Ramos (cell line): ENCODE results near the gene ACTA2.

Source experiments
- in situ Hi-C: fragments of 300-500 bp; cut with MboI; formaldehyde crosslinking; loops from one replicate; pipeline ENCODE4 v1.14.3; 2022; ENCODE audit warnings: low sequenced_read_pairs; ENCODE audit not compliant: unreplicated experiment

ACTA2 gene

DNA sequence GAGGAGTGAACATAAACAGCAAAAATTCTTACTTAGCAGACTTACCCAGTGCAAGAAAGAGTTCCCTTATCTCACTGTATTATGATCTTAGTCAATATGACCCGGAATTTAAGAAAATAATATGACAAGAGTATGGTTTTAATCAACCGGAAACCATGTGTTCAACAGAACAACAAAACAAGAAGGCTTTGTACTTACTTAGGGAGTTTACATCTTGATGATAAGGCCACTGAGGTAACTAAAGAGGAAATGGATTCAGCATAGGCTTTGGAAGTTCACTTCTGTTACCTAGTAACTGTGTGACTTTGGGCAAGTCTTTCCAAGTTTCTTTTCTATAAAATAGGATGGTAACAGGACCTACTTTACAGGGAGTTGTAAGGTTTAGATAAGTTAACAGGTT is 30.6 kb upstream of the ACTA2 start:
- in situ Hi-C loops = loop anchor here (25.0 kb wide), 1 partner anchor 1146 kb away; no protein-coding TSS in a partner anchor

DNA sequence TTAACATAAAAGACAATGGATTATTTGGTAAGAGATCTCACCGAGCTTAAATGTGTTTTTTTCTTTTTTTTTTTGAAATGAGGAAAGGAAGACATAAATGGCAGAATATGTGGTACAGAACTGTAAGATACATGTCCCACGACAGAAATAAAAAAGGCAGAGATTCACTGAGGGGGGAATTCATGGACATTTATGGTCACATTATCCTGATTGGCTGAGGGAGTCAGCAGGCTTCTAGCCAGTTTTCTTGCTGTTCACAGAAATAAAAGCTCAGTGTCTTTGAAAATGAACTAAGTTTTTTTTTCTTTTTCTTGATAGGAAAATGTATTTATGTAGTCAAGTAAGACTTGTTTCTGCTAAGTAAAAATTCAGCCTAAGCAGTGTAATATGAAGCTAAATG is 29.8 kb upstream of the ACTA2 start:
- in situ Hi-C loops = loop anchor here (25.0 kb wide), 1 partner anchor 1145 kb away; no protein-coding TSS in a partner anchor

DNA sequence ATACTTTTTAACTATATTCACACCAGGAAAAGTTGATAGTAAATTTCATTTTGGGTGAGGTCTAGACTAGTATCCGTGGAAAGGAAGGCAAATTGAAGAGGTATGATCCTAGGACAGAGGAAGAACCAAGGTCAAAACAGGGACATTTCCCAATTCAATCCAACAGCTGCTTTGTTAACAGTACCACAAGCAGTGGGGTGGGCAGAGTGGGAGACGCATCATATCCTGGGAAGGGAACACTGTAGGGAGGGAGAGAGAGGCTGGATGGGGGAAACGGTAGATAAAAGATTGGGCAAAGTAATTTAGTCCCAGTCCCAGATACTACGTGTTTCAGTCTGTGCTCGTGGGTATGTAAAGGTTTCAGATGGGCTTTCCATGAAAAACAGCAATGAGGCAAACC is 28.9 kb upstream of the ACTA2 start:
- in situ Hi-C loops = loop anchor here (25.0 kb wide), 1 partner anchor 1144 kb away; no protein-coding TSS in a partner anchor

DNA sequence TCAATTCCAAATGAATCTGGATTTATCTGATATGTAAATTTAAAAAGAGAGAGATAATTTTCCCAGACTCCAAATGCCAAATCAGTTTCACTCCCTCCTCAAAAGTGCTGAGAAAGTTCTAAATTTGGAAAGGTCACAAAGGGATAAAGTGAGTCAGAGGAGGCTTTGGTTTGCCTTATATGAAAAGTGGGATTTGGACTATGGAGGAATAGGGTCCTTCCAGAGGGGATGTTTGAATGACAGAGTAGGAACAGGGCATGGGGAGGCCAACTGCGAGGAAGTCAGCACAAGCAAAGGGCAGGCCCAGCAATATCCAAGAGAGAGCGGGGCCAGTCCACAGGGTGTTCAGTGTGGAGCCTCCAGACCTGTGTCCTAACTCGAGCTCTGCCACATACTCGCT is 28.2 kb upstream of the ACTA2 start:
- in situ Hi-C loops = loop anchor here (25.0 kb wide), 1 partner anchor 1143 kb away; no protein-coding TSS in a partner anchor

DNA sequence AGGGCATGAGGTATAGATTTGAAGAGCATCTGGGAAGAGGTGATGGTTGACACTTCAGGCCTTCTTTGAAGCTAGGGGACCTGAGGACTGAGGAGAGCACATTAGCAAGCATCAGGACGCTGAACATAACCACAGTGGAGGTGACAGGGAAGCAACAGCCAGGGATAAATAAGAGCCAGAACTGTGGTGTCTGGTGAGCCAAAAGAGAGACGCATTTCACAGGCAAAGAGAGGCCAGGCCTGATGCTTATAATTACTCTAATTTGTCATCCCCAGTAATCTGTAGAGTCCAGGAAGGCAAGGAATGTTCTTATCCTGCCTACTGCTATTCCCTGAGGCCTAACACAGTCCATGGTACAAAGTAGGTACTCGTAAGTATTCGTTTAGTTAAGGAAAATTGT is 27.7 kb upstream of the ACTA2 start:
- in situ Hi-C loops = loop anchor here (25.0 kb wide), 1 partner anchor 1143 kb away; no protein-coding TSS in a partner anchor

DNA sequence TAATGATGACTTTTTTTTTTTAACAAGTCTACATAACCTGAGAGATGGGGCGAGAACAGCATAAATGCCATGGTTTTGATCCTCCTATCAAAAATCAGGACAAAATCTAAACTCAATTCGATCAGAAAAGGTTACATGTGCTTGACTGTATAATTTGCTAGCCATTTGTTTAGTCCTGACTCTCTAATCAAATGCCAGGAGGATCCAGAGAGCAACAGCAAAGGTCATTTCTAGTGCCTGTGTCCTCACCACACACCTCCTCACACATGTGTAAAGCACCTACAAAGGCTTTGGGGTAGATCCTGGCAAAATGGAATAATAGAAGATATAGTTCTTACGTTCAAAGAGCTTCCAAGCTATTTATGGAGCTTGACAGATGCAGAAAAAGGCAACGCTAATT is 27.0 kb upstream of the ACTA2 start:
- in situ Hi-C loops = loop anchor here (25.0 kb wide), 1 partner anchor 1142 kb away; no protein-coding TSS in a partner anchor

DNA sequence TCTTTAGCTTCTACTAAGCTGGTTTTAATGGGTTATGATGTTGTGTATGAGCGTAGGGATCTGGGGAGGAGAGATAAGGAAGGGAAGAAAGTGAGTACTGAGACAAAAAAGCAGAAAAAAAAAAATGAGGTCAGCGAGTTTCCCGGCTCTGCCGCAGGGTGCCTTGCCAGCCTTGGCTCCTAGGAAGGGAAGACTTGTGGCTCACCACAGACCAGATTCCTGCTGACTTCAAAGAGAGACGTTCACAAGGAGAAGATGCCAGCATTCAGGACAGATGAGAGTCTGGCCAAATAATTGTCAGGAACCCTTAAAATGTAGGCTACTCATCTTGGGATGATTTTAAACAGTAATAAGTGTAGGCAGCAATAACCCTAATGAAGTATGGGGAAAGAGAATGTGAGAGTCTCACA is 26.6 kb upstream of the ACTA2 start:
- in situ Hi-C loops = loop anchor here (25.0 kb wide), 1 partner anchor 1142 kb away; no protein-coding TSS in a partner anchor

DNA sequence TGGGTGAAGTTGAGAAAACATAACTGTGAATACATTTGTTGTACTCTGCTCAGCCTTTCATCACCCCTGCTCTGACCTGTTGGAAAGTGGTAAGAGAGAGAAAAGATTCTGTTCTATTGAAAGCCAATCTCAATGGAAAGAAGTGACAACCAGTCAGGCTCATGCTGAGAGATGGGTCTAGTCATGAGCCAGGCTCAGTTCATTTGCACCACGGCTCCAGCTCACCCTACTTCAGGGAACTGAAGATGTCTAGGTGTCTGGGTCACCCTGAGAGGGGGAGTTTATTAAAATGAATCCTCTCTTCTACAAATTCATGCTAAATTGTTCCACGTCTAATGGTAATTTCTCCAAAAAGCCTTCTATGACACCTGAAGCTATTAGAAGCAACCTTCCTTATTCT is 25.9 kb upstream of the ACTA2 start:
- in situ Hi-C loops = loop anchor here (25.0 kb wide), 1 partner anchor 1141 kb away; no protein-coding TSS in a partner anchor

DNA sequence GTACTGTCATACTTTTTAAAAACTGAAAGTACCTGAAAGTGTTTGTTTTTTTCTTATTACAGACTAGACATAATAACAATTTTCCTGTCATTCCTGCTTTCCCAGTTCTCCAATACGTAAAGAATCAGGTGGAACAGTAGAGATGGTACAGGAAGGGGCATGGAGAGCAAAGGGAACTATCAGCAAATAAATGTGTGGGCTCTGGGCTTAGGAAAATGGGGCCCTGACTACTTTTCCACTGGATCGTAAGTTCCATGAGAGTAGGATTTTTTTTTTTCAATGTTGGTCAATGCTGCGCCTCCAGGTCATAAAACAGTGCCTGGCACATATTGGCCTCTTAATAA is 22.8 kb upstream of the ACTA2 start:
- in situ Hi-C loops = loop anchor here (25.0 kb wide), 1 partner anchor 1138 kb away; no protein-coding TSS in a partner anchor

DNA sequence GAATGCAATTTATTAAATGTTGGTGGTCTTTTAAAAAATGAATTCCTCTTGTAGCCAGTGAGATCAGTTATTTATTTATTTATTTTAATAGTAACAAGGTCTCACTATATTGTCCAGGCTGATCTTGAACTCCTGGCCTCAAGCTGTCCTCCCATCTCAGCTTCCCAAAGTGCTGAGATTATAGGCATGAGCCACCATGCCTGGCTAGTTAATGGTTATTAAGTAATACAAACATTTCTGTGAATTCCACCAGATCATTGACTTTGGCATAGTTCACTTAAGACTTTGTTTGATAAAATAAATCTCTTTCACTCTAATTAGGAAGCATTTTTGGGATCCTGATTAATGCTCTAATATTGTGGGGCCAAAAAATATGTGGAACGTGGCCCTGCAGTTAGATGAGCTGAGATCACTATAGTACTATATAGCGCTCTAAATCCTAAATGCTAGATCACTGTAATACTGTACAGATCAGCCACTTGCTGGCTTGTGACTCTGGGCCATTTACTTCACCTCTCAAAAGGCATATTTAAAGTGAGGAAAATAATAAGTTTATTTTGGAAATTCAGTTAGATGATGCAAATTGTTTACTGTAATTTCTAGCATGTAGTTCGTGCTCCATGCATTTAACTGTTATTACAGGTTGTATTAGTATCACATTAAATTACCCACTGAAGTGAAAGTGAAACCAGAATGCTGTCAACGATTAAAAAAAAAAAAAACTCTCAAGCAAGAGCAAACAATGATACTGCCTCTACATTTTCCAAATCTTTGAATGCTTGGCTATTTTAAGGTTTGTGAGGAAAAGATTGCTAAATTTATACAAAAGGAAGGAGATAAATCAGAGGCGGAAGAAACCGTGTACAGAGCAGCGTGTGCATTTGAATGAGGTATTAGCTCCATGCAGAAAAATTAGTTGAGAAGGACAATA is 22.1 kb upstream of the ACTA2 start:
- in situ Hi-C loops = loop anchor here (25.0 kb wide), 1 partner anchor 1137 kb away; no protein-coding TSS in a partner anchor

DNA sequence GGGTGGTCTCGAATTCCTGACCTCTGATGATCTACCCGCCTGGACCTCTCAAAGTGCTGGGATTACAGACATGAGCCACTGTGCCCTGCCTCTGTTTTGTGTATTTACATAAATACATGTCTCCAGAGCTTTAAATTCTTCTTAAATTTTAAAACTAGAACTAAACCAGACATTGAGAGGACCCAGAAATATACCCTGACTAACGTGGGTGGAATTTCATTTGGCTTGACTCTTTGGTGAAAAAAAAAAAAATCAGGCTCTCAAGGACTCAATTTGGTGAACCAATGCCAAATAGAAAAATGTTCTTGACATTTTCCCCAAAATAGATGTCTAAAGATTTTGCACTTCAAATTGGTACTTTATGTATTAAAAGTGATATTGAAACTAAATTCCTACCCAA is 21.4 kb upstream of the ACTA2 start:
- in situ Hi-C loops = no loop called here

DNA sequence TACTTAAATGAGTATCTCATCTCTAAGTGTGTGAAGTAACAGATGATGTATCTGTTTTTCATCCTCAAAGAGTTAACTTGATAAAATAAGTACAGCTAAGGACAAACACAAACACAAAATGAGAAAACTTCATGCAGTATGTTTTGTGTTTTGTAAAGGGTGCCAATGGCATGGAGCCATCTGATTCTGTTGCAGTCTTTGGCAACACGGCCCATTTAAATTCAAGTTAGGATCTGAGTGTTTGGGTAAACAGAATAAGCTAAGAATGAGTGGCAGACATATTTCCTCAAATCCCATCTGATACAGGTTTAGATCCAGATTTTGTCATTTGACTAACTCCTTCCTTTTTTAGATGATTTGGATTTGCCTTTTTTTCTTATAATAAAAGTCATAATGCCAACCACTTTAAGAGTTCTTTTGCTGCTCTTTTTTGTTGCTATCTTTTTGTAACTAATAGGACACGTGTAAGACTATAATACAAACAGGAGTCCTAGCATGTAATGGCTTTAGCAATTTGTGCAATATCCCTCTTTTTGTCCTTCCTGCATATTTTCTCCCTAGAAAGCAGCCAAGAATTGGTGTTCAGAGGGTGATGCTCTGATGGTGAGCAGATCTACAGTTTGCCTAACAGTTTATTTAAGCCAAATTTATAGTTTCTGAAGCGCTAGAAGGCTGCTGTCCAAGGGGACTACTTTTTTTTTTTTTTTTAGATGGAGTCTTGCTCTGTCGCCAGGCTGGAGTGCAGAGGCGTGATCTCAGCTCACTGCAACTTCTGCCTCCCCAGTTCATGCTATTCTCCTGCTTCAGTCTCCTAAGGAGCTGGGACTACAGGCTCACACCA is 18.9 kb upstream of the ACTA2 start:
- in situ Hi-C loops = no loop called here

DNA sequence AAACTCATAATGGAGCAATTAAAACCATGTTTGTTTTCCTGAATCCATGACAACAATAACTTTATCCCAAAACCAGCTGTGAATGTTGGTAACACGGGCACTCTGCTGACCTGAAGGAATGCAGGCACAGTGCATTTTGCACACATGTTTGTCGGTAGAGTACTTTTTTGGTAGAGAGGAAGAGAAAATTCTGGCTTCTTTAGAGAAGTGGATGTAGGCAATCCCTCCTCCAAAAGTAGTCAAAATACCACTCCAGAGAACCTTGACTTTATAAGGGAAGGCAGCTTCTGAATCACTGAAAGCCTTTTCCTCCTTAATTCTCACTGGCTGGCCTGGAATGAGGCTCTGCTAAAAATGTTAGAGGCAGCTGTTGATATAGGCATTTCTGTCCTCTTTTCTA is 15.8 kb upstream of the ACTA2 start:
- in situ Hi-C loops = no loop called here

DNA sequence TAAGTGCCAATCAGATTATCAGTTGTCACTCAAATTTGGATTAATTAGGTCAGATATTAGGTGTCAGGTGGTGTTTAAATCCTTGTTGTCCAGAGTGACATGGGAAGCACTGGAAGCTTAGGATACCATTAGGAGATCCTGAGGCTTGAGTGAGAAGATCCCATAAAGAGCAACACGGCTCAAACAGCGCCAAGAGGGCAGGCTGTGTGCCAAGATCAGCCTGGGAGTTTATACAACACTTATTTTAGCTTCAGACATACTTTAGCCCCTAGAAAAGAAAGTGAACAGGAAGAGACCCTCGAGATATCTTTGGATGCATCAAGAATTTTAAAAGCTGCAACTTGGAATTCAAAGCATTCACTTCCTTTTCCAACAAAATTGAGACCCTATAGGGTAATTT is 14.2 kb upstream of the ACTA2 start:
- in situ Hi-C loops = no loop called here

DNA sequence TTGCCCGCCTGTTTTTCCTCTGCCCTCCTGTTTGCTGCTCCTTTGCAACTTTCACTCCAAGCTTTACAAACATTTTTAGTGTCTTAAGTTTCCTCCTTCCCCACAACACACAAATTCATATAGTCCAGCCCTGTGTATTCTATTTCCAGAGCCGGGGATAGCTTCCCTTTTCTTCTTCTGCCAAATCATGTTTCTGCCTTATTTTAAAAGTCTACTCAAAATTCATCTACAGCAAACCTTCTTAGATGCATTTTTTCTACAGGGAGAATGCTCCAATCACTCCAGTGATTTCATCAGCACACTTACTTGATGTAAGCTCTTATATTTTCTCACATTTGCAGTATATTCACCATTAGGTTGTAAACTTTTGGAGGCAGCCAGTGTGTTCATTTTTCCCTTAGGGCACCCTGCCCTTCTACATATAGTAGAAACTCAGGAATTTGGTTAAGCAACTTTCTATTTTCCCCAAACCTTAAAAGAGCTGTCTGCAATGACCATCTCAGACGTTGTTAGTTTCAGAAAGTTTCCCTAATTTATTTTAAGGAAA is 12.4 kb upstream of the ACTA2 start:
- in situ Hi-C loops = no loop called here

DNA sequence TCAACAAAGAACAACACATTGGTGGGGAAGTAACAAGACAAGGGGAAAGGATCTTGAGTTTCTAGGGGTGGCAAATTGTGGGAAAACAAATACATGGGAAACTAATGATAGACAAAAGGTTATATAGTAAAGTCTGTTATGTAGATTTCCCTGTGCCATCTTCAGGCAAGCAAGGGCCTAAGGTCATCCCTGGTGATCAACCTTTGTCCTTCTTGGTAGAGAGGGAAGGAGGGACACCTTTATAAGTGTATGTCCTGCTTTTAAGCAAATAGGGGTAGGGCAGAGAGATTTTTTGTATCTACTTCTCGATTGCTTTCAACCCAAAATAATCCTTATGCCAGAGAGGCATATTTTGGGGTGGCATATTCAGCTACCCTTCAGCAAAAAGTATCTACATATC is 11.8 kb upstream of the ACTA2 start:
- in situ Hi-C loops = no loop called here

DNA sequence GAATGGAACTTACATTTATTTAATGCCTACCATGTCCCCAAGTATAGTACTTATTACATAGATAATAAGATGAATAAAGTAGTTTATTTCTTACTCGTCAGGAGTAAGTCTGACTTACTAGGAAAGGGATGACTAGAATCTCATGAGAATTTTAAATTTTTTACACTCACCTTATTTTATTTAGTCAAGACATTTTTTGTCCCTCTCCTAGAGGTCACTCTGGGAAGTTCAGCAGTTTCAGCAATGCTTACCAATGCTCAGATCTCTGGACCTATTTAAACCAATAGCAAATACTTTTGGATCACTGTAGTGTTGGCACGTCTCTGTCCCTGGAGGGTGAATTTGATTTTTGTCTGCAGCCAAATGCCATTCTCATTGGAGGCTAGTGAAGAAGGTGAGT is 10.7 kb upstream of the ACTA2 start:
- in situ Hi-C loops = no loop called here

DNA sequence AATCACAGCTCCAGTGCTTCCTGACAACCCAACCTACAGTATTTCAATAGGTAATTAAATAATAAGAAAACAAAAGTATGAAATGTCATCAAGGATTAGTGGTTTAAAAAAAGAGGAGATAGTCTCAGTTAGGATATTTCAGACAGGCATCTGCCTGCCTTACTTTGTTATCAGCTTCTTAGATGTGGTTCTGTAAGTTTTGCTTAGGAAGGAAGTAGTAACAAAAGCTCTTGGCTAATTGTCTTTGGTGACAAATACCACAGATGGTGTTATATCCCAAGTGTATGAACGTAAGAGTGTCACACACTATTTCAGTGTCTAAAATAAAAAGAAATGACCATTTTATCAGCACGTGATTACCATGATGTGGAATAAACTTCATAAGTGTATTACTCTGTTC is 9.8 kb upstream of the ACTA2 start:
- in situ Hi-C loops = no loop called here

DNA sequence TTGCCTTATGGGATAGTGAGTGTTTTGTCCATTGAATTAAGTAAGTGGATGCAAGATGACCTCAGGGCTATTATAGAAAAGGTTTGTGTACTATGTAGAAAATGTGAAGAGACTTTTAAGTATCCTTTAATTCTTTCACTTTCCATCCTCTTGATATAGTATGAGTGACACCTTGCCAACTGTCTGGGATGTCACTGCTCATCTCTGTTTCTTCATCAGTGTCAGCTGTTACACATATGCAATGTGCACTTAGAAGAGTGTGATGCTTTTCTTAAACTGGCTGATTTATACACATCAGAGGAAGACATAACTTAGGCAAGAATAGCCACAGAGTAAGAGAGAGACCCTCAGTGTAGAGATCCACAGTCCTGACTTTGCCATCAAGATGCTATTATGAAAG is 8.7 kb upstream of the ACTA2 start:
- in situ Hi-C loops = no loop called here

DNA sequence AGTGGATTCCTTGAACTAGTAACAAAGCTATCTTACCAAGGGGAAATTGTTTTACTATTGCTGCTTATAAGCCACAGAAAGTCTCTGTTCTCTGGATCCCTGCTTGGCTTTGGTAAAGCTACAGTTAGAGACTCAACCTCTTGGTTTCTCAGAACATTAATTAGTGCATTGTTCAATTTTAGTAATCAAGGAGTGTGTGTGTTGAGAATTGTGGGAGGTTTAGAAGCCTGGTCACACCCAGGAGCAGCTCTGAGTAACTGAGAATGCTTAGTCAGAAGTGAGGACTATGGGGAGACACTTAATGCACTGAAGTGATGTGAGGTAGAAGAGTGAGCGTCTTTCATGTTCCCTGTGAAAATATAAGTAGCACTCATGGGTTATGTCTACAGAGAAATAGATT is 8.2 kb upstream of the ACTA2 start:
- in situ Hi-C loops = no loop called here
